ENCODE measurements around the gene OCA2.

OCA2 gene

GRCh38 chr15:27831384-27832236 is 267.5 kb downstream of the OCA2 start:
- Histone ChIP-seq H3K27me3 (ENCODE audit: insufficient read depth, poor library complexity, severe bottlenecking) (no peaks in the 10 kb centered on the region), H3K4me3 (replicated peaks; ENCODE audit: insufficient read depth, low read length) (no peak overlapping the region), H3K27ac (replicated peaks) (no peak overlapping the region)
- TF ChIP-seq POLR2AphosphoS5 (IDR thresholded peaks at IDR 0.05; ENCODE audit: low read depth): no peak
- TF ChIP-seq CTCF (IDR thresholded peaks at IDR 0.05; ENCODE audit: insufficient read depth, low read length): no peak
- TF ChIP-seq SPI1 (IDR thresholded peaks at IDR 0.05; ENCODE audit: borderline replicate concordance, low read depth): no peak
- no peak for TF ChIP-seq REST (IDR thresholded peaks at IDR 0.05; ENCODE audit: insufficient replicate concordance, low read depth)
- TF ChIP-seq GABPA (IDR thresholded peaks at IDR 0.05; ENCODE audit: low read depth): no peak
- DNase-seq (ENCODE audit: low read depth in 1 of 2, low spot score in 1 of 2): no peak

- H3K27me3 ChIP-seq (ENCODE audit: insufficient read depth, poor library complexity, severe bottlenecking): no peaks in the 10 kb centered on the region
- H3K4me3 ChIP-seq (replicated peaks; ENCODE audit: insufficient read depth, low read length): no peak overlapping the region
- DNase-seq (ENCODE audit: low read depth in 1 of 2, low spot score in 1 of 2): no peak
- no peak overlapping the region for H3K27ac ChIP-seq (replicated peaks)
- no peak for TF ChIP-seq GABPA (IDR thresholded peaks at IDR 0.05; ENCODE audit: low read depth)
- no peak for TF ChIP-seq CTCF (IDR thresholded peaks at IDR 0.05; ENCODE audit: insufficient read depth, low read length)
- no peak for TF ChIP-seq POLR2AphosphoS5 (IDR thresholded peaks at IDR 0.05; ENCODE audit: low read depth)
- no peak for TF ChIP-seq SPI1 (IDR thresholded peaks at IDR 0.05; ENCODE audit: borderline replicate concordance, low read depth)
- TF ChIP-seq REST (IDR thresholded peaks at IDR 0.05; ENCODE audit: insufficient replicate concordance, low read depth): no peak
Observed at GRCh38 chr15:27828746-27829145, 270.4 kb downstream of the OCA2 start.

GRCh38 chr15:27826902-27827714 is 272.0 kb downstream of the OCA2 start:
- Histone ChIP-seq H3K27me3 (ENCODE audit: insufficient read depth, poor library complexity, severe bottlenecking) (no peaks in the 10 kb centered on the region), H3K4me3 (replicated peaks; ENCODE audit: insufficient read depth, low read length) (no peak overlapping the region), H3K27ac (replicated peaks) (no peak overlapping the region)
- TF ChIP-seq REST (IDR thresholded peaks at IDR 0.05; ENCODE audit: insufficient replicate concordance, low read depth): no peak
- no peak for TF ChIP-seq SPI1 (IDR thresholded peaks at IDR 0.05; ENCODE audit: borderline replicate concordance, low read depth)
- TF ChIP-seq CTCF (IDR thresholded peaks at IDR 0.05; ENCODE audit: insufficient read depth, low read length): no peak
- no peak for DNase-seq (ENCODE audit: low read depth in 1 of 2, low spot score in 1 of 2)

All from HL-60 (cell line).